A549 (cell line): Measurements from ENCODE around the gene SPATA16.

ENCODE experiments used
- BCL3 ChIP-seq: fragments of >200 bp; sonication (Bioruptor Twin); formaldehyde crosslinking; IDR thresholded peaks from 3 replicates; pipeline ENCODE4 v1.6.1; 2016
- CTCF ChIP-seq: fragments of >200 bp; sonication (Bioruptor Twin); formaldehyde crosslinking; IDR thresholded peaks from 3 replicates; pipeline ENCODE4 v1.5.1; 2016
- EHMT2 ChIP-seq: fragments of 200-600 bp; sonication (generic); IDR thresholded peaks from 2 replicates; pipeline ENCODE4 v1.6.1; 2016; ENCODE audit warnings: antibody characterized with exemption, low read depth, mild to moderate bottlenecking, moderate library complexity
- JUNB ChIP-seq: fragments of >200 bp; sonication (Bioruptor Twin); formaldehyde crosslinking; IDR thresholded peaks from 2 replicates; pipeline ENCODE4 v1.6.1; 2016
- NFE2L2 ChIP-seq: fragments of 150-350 bp; conservative IDR thresholded peaks from 2 replicates; pipeline ENCODE4 v1.6.1; 2014; ENCODE audit warnings: low read length
- NR3C1 ChIP-seq: fragments of >200 bp; sonication (Bioruptor Twin); formaldehyde crosslinking; IDR thresholded peaks from 3 replicates; pipeline ENCODE4 v1.6.1; 2017
- POLR2A ChIP-seq: IDR thresholded peaks from 2 replicates; pipeline ENCODE4 v1.6.1; 2012; ENCODE audit warnings: mild to moderate bottlenecking, low read length
- SMC3 ChIP-seq: fragments of >200 bp; sonication (Bioruptor Twin); formaldehyde crosslinking; IDR thresholded peaks from 3 replicates; pipeline ENCODE4 v1.6.1; 2018; ENCODE audit warnings: inconsistent platforms
- ZSCAN20 ChIP-seq: fragments of 250-450 bp; sonication (Bioruptor Pico); IDR thresholded peaks from 2 replicates; pipeline ENCODE4 v1.8.0; 2022; ENCODE audit warnings: mild to moderate bottlenecking, moderate library complexity

GRCh38 chr3:172877011-172877410 lies 264.0 kb downstream of the SPATA16 start:
- no peak for TF ChIP-seq NR3C1
- no peak for TF ChIP-seq CTCF
- no peak for TF ChIP-seq NFE2L2
- no peak for TF ChIP-seq EHMT2
- TF ChIP-seq POLR2A: no peak
- no peak for TF ChIP-seq SMC3
- TF ChIP-seq ZSCAN20 (CRISPR knock-in tag): no peak
- no peak for TF ChIP-seq JUNB
- no peak for TF ChIP-seq BCL3
